ENCODE data around the gene PARP1. TPM values are rescaled to one million over a fixed set of nuclear protein-coding genes. Genes with fewer than 3 reads are reported as not detected.
A peak's percentile ranks its signal among the peaks of the same experiment; 100 is the strongest.

PARP1 gene
- total and polyA plus RNA-seq, 2 donors (not counting 1 experiment from before 2014, with no cell fraction given), result 61.7 to 78.4 TPM

GRCh38 chr1:226337276-226337875 lies 70.5 kb downstream of the PARP1 start:
- peak in 1 of 2 donors; percentile 3 for DNase-seq (ENCODE audit: low read depth in 2 of 2)
- no peak overlapping the region for H3K27ac ChIP-seq (ENCODE audit: insufficient read depth, low read length)
- H3K4me3 ChIP-seq (replicated peaks in 1 of 4; ENCODE audit: control extremely low read depth in 1 of 4, insufficient read depth in 1 of 4, low read depth in 3 of 4, low read length in 4 of 4), result no peak overlapping the region
- no peaks in the 10 kb centered on the region for H3K9me3 ChIP-seq (ENCODE audit: control insufficient read depth, insufficient read depth, low read depth, low read length)
- peaks cover 3% of the 10 kb centered on the region for H3K4me1 ChIP-seq (ENCODE audit: control insufficient read depth, extremely low read depth, insufficient read depth, low read length)
- no peaks in the 10 kb centered on the region for H3K36me3 ChIP-seq (ENCODE audit: control insufficient read depth, insufficient read depth, low read length)
- TF ChIP-seq, protein P1, sequence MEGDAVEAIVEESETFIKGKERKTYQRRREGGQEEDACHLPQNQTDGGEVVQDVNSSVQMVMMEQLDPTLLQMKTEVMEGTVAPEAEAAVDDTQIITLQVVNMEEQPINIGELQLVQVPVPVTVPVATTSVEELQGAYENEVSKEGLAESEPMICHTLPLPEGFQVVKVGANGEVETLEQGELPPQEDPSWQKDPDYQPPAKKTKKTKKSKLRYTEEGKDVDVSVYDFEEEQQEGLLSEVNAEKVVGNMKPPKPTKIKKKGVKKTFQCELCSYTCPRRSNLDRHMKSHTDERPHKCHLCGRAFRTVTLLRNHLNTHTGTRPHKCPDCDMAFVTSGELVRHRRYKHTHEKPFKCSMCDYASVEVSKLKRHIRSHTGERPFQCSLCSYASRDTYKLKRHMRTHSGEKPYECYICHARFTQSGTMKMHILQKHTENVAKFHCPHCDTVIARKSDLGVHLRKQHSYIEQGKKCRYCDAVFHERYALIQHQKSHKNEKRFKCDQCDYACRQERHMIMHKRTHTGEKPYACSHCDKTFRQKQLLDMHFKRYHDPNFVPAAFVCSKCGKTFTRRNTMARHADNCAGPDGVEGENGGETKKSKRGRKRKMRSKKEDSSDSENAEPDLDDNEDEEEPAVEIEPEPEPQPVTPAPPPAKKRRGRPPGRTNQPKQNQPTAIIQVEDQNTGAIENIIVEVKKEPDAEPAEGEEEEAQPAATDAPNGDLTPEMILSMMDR (conservative IDR thresholded peaks at IDR 0.05 in 1 of 2, IDR thresholded peaks at IDR 0.05 in 1 of 2; ENCODE audit: low read depth in 1 of 2, low read length in 2 of 2), result no peak
- no peak for TF ChIP-seq EZH2 (IDR thresholded peaks at IDR 0.05; ENCODE audit: low read length, missing control alignments)
- H3K9ac ChIP-seq (ENCODE audit: insufficient read depth, low read length), result no peak overlapping the region
- H2AFZ ChIP-seq (ENCODE audit: low read length), result no peak overlapping the region
- H3K79me2 ChIP-seq (ENCODE audit: control insufficient read depth, insufficient read depth, low read length), result no peaks in the 10 kb centered on the region
- no peaks in the 10 kb centered on the region for H4K20me1 ChIP-seq (ENCODE audit: control insufficient read depth, extremely low read depth, insufficient read depth, low read length)
- H3K27me3 ChIP-seq (ENCODE audit: control insufficient read depth, insufficient read depth, low read length), result no peaks in the 10 kb centered on the region
- no peak overlapping the region for H3K4me2 ChIP-seq (ENCODE audit: extremely low read depth, insufficient read depth, low read length)

GRCh38 chr1:226335661-226336060 lies 72.2 kb downstream of the PARP1 start:
- no peaks in the 10 kb centered on the region for H4K20me1 ChIP-seq (ENCODE audit: control insufficient read depth, extremely low read depth, insufficient read depth, low read length)

DNA sequence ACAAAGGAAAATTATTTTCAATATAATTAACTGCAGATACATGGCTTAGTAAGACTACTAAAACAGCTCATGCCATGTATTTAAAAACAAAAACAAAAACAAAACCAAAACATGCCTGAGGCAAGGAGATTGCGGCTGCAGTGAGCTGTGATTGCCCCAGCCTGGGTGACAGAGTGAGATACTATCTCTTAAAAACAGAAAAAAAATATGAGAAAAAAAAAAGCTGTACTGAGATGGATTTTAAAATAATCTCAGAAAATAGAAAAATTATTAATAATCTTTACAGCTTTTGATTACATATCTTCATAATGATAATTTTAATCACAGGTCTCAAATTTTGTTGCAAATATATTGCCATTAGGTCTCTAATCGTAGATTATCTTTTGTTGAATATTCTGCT lies 74.9 kb downstream of the PARP1 start:
- H3K9ac ChIP-seq (ENCODE audit: insufficient read depth, low read length), result no peak overlapping the region
- H3K79me2 ChIP-seq (ENCODE audit: control insufficient read depth, insufficient read depth, low read length), result no peaks in the 10 kb centered on the region
- TF ChIP-seq, protein P1 (conservative IDR thresholded peaks at IDR 0.05 in 1 of 2, IDR thresholded peaks at IDR 0.05 in 1 of 2; ENCODE audit: low read depth in 1 of 2, low read length in 2 of 2), result no peak
- no peak for TF ChIP-seq EZH2 (IDR thresholded peaks at IDR 0.05; ENCODE audit: low read length, missing control alignments)
- peak overlapping the region; percentile 87 for H2AFZ ChIP-seq (ENCODE audit: low read length)
- peaks cover 3% of the 10 kb centered on the region for H3K4me1 ChIP-seq (ENCODE audit: control insufficient read depth, extremely low read depth, insufficient read depth, low read length)
- no peaks in the 10 kb centered on the region for H3K27me3 ChIP-seq (ENCODE audit: control insufficient read depth, insufficient read depth, low read length)
- H3K36me3 ChIP-seq (ENCODE audit: control insufficient read depth, insufficient read depth, low read length), result no peaks in the 10 kb centered on the region
- peak overlapping the region in 3 of 4 experiments; percentile 27 to 57 (median 32) for H3K4me3 ChIP-seq (replicated peaks in 1 of 4; ENCODE audit: control extremely low read depth in 1 of 4, insufficient read depth in 1 of 4, low read depth in 3 of 4, low read length in 4 of 4)
- peak overlapping the region; percentile 58 for H3K4me2 ChIP-seq (ENCODE audit: extremely low read depth, insufficient read depth, low read length)
- H3K9me3 ChIP-seq (ENCODE audit: control insufficient read depth, insufficient read depth, low read depth, low read length), result no peaks in the 10 kb centered on the region
- H4K20me1 ChIP-seq (ENCODE audit: control insufficient read depth, extremely low read depth, insufficient read depth, low read length), result no peaks in the 10 kb centered on the region
- DNase-seq (ENCODE audit: low read depth in 2 of 2), result no peak
- H3K27ac ChIP-seq (ENCODE audit: insufficient read depth, low read length), result no peak overlapping the region

More at GRCh38 chr1:226335661-226336060, 72.2 kb downstream of the PARP1 start:
- DNase-seq (ENCODE audit: low read depth in 2 of 2), result no peak
- Histone ChIP-seq H3K27me3 (ENCODE audit: control insufficient read depth, insufficient read depth, low read length) (no peaks in the 10 kb centered on the region), H3K9ac (ENCODE audit: insufficient read depth, low read length) (no peak overlapping the region), H3K36me3 (ENCODE audit: control insufficient read depth, insufficient read depth, low read length) (no peaks in the 10 kb centered on the region), H3K4me3 (replicated peaks in 1 of 4; ENCODE audit: control extremely low read depth in 1 of 4, insufficient read depth in 1 of 4, low read depth in 3 of 4, low read length in 4 of 4) (no peak overlapping the region), H2AFZ (ENCODE audit: low read length) (no peak overlapping the region), H3K4me2 (ENCODE audit: extremely low read depth, insufficient read depth, low read length) (no peak overlapping the region), H3K27ac (ENCODE audit: insufficient read depth, low read length) (no peak overlapping the region), H3K4me1 (ENCODE audit: control insufficient read depth, extremely low read depth, insufficient read depth, low read length) (peaks cover 3% of the 10 kb centered on the region), H3K79me2 (ENCODE audit: control insufficient read depth, insufficient read depth, low read length) (no peaks in the 10 kb centered on the region), H3K9me3 (ENCODE audit: control insufficient read depth, insufficient read depth, low read depth, low read length) (no peaks in the 10 kb centered on the region)
- no peak for TF ChIP-seq EZH2 (IDR thresholded peaks at IDR 0.05; ENCODE audit: low read length, missing control alignments)
- TF ChIP-seq, protein P1 (conservative IDR thresholded peaks at IDR 0.05 in 1 of 2, IDR thresholded peaks at IDR 0.05 in 1 of 2; ENCODE audit: low read depth in 1 of 2, low read length in 2 of 2), result no peak

Measured in fibroblast of lung (primary cell).